GM20431 (cell line): ENCODE measurements around the gene PARD6B.
"Not testable (repeated sequence)": the region's sequence is repeated elsewhere in the genome, so short reads cannot be mapped to it uniquely, and the experiment has no call there.

ENCODE experiments used
- in situ Hi-C: fragments of 300-500 bp; cut with MseI, MboI; formaldehyde crosslinking; loops from one replicate; pipeline ENCODE4 v1.15.0; 2020; ENCODE audit warnings: low sequenced_read_pairs; ENCODE audit not compliant: unreplicated experiment

PARD6B gene

GRCh38 chr20:50766955-50767809 lies 35.8 kb downstream of the PARD6B start:
- in situ Hi-C loops: not testable (repeated sequence)

- in situ Hi-C loops: not testable (repeated sequence)
Observed at GRCh38 chr20:50768991-50769390, 37.6 kb downstream of the PARD6B start.

GRCh38 chr20:50769551-50770085 lies 38.2 kb downstream of the PARD6B start:
- in situ Hi-C loops: not testable (repeated sequence)

GRCh38 chr20:50771419-50772080 lies 40.2 kb downstream of the PARD6B start:
- in situ Hi-C loops: not testable (repeated sequence)

GRCh38 chr20:50772420-50773185 lies 41.2 kb downstream of the PARD6B start:
- in situ Hi-C loops: no loop called here

GRCh38 chr20:50774515-50774914 lies 43.1 kb downstream of the PARD6B start:
- in situ Hi-C loops: no loop called here

- in situ Hi-C loops: loop anchor here (25.0 kb wide), 1 partner anchor 536 kb away; no protein-coding TSS in a partner anchor
Observed at GRCh38 chr20:50776122-50776817, 44.9 kb downstream of the PARD6B start.

GRCh38 chr20:50777373-50777772 lies 46.0 kb downstream of the PARD6B start:
- in situ Hi-C loops: loop anchor here (25.0 kb wide), 1 partner anchor 535 kb away; no protein-coding TSS in a partner anchor

- in situ Hi-C loops: loop anchor here (25.0 kb wide), 1 partner anchor 533 kb away; no protein-coding TSS in a partner anchor
Observed at GRCh38 chr20:50778994-50779393, 47.6 kb downstream of the PARD6B start.

GRCh38 chr20:50783390-50783789 lies 52.0 kb downstream of the PARD6B start:
- in situ Hi-C loops: loop anchor here (25.0 kb wide), 1 partner anchor 529 kb away; no protein-coding TSS in a partner anchor

- in situ Hi-C loops: loop anchor here (25.0 kb wide), 1 partner anchor 528 kb away; no protein-coding TSS in a partner anchor
Observed at GRCh38 chr20:50783903-50784302, 52.5 kb downstream of the PARD6B start.

- in situ Hi-C loops: loop anchor here (25.0 kb wide), 1 partner anchor 528 kb away; no protein-coding TSS in a partner anchor
Observed at GRCh38 chr20:50784464-50784863, 53.1 kb downstream of the PARD6B start.

GRCh38 chr20:50786703-50787102 lies 55.3 kb downstream of the PARD6B start:
- in situ Hi-C loops: loop anchor here (25.0 kb wide), 1 partner anchor 526 kb away; no protein-coding TSS in a partner anchor

- in situ Hi-C loops: loop anchor here (25.0 kb wide), 1 partner anchor 525 kb away; no protein-coding TSS in a partner anchor
Observed at GRCh38 chr20:50787181-50787580, 55.8 kb downstream of the PARD6B start.

GRCh38 chr20:50788045-50788991 lies 56.9 kb downstream of the PARD6B start:
- in situ Hi-C loops: loop anchor here (25.0 kb wide), 1 partner anchor 524 kb away; no protein-coding TSS in a partner anchor

GRCh38 chr20:50789968-50790650 lies 58.7 kb downstream of the PARD6B start:
- in situ Hi-C loops: loop anchor here (25.0 kb wide), 1 partner anchor 522 kb away; no protein-coding TSS in a partner anchor

- in situ Hi-C loops: loop anchor here (25.0 kb wide), 1 partner anchor 522 kb away; no protein-coding TSS in a partner anchor
Observed at GRCh38 chr20:50790651-50791277, 59.4 kb downstream of the PARD6B start.
